Transverse colon (tissue), 4 donors: ENCODE data around the gene KCNQ4. TPM values are rescaled to one million over a fixed set of nuclear protein-coding genes. Genes with fewer than 3 reads are reported as not detected.

Source experiments
- DNase-seq: peaks from one replicate; pipeline ENCODE4 v3.0.0-alpha.2; 2019
- H3K27ac ChIP-seq, 4 donors: fragments of 200-600 bp; sonication (generic); 2 replicates each; pipeline ENCODE4 v1.5.1; 2016 to 2018; ENCODE audit warnings: inconsistent platforms in 4 of 4
- H3K27me3 ChIP-seq: fragments of 200-600 bp; sonication (generic); 2 replicates; pipeline ENCODE4 v1.5.1; 2017; ENCODE audit warnings: inconsistent platforms
- H3K36me3 ChIP-seq, 4 donors: fragments of 200-600 bp; sonication (generic); 2 replicates each; pipeline ENCODE4 v1.5.1; 2017 to 2019; ENCODE audit warnings: inconsistent platforms in 4 of 4
- H3K4me1 ChIP-seq, 4 donors: fragments of 200-600 bp; sonication (generic); 2 replicates each; pipeline ENCODE4 v1.5.1; 2017 to 2020; ENCODE audit warnings: inconsistent platforms in 4 of 4
- H3K4me3 ChIP-seq, 4 donors: fragments of 200-600 bp; sonication (generic); 1 replicate in 1 of 4; 2 replicates in 3 of 4; pipeline versions ENCODE4 v1.5.1 to v1.6.1; 2017 to 2019; ENCODE audit warnings: inconsistent platforms in 4 of 4
- H3K9me3 ChIP-seq, 2 donors: fragments of 200-600 bp; sonication (generic); 2 replicates each; pipeline ENCODE4 v1.5.1; 2017 to 2019; ENCODE audit warnings: inconsistent platforms in 2 of 2
- EP300 ChIP-seq: sonication (generic); formaldehyde crosslinking; IDR thresholded peaks from one replicate; pipeline ENCODE4 v1.6.1; 2017; ENCODE audit warnings: antibody characterized with exemption, low read depth
- POLR2A ChIP-seq: fragments of 450-650 bp; IDR thresholded peaks from one replicate; pipeline ENCODE4 v1.6.1; 2016; ENCODE audit warnings: antibody characterized with exemption, mild to moderate bottlenecking, moderate library complexity
- POLR2AphosphoS5 ChIP-seq, 3 donors: sonication (generic); formaldehyde crosslinking; IDR thresholded peaks; one replicate each; pipeline ENCODE4 v1.6.1; 2016; ENCODE audit warnings: antibody characterized with exemption in 3 of 3
- WGBS, 2 donors: methylation state at CpG; one replicate each; pipeline ENCODE4 v1.1.5; 2018; ENCODE audit warnings: low coverage in 1 of 2; 5-methylcytosine and 5-hydroxymethylcytosine counted together
- in situ Hi-C, 4 donors: fragments of 200-750 bp; cut with MboI; loops; one replicate each; pipeline versions ENCODE4 v1.15.0 to v1.15.1; 2017; ENCODE audit warnings: low sequenced_read_pairs in 3 of 4, low pct_ligation_motif_present in 1 of 4, low pct_unique_long_range_greater_than_20kb in 1 of 4
- intact Hi-C: fragments of 100-400 bp; cut with DNase I; formaldehyde crosslinking; loops from one replicate; pipeline ENCODE4 v1.15.1; 2023; ENCODE audit warnings: low total_unique reads
- total RNA-seq, 4 donors: library from RNA; depleted of rRNA; stranded (reverse); fragments of >200 nt; gene quantifications; one replicate each; pipeline ENCODE4 v1.1.0, GENCODE V29; 2016
- TF ChIP-seq, protein P1 (sequence below), 5 experiments: fragments of 200-600 bp in 3 of 5; fragments of 450-650 bp in 2 of 5; sonication (generic) in 3 of 5; IDR thresholded peaks; 1 replicate in 2 of 5; 2 replicates in 3 of 5; pipeline ENCODE4 v1.5.1; 2016 to 2017; ENCODE audit warnings: antibody characterized with exemption in 5 of 5, inconsistent platforms in 3 of 5, mild to moderate bottlenecking in 2 of 5, moderate library complexity in 1 of 5

Gene KCNQ4
- total RNA-seq, 4 donors from 2014 or later = 3.1 to 33.7 (median 3.6) TPM

DNA sequence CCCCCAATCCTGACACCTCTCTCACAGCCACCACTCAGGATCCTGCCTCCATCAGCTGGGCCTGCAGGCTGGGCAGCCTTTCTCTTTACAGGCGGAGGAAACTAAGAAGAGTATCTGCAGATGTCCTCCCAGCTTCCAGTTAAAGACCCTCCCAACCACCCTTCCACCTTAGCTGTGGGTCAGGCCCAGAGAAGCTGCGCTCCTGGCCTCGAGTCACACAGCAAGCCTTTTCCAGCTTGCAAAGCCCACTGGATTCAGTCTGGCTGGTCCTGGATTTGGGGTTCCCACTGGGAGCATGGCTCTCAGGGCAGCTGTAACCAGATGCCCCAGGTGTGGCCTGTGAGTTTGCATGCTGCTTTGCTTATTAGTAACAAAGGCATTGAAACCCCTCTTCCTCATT is 19.9 kb downstream of the KCNQ4 start:
- Histone ChIP-seq H3K27me3 (no peaks in the 10 kb centered on the region), H3K4me1 (peaks cover 28 to 55% (median 37%) of the 10 kb centered on the region in 4 donors), H3K36me3 (no peaks in the 10 kb centered on the region), H3K4me3 (no peak overlapping the region), H3K9me3 (no peaks in the 10 kb centered on the region), H3K27ac (peak overlapping the region; percentile 77 to 86 (median 82))
- 71 to 80% methylated on average over 3 of the region's 3 CpGs for WGBS, 2 donors
- TF ChIP-seq, protein P1, sequence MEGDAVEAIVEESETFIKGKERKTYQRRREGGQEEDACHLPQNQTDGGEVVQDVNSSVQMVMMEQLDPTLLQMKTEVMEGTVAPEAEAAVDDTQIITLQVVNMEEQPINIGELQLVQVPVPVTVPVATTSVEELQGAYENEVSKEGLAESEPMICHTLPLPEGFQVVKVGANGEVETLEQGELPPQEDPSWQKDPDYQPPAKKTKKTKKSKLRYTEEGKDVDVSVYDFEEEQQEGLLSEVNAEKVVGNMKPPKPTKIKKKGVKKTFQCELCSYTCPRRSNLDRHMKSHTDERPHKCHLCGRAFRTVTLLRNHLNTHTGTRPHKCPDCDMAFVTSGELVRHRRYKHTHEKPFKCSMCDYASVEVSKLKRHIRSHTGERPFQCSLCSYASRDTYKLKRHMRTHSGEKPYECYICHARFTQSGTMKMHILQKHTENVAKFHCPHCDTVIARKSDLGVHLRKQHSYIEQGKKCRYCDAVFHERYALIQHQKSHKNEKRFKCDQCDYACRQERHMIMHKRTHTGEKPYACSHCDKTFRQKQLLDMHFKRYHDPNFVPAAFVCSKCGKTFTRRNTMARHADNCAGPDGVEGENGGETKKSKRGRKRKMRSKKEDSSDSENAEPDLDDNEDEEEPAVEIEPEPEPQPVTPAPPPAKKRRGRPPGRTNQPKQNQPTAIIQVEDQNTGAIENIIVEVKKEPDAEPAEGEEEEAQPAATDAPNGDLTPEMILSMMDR (IDR thresholded peaks at IDR 0.05) = no peak
- no peak for TF ChIP-seq POLR2AphosphoS5 (IDR thresholded peaks at IDR 0.05)
- no peak for TF ChIP-seq EP300
- no peak for TF ChIP-seq POLR2A
- intact Hi-C loops (loop anchor here (2.0 kb wide), 1 partner anchor 55 kb away; no protein-coding TSS in a partner anchor), in situ Hi-C loops (no loop called here)
- no peak for DNase-seq

DNA sequence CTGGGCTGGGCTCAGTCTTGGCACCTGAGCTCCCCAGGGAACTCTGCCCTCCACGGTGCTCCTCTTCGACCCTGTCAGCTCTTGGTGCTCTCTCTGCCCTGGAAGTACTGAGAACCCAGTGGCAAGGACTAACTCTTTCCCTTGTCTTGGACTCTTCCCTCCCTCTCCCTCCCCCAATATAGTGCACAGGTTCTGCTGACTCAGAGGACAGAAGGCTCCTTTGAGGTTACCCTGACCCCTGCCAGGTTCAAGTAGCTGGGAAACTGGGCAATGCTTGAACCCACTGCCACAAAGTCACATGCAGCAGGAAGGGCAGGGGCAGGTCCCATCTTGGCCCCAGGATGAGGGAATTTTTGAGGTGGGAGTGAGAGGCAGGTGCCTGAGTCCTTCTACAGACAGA is 20.3 kb downstream of the KCNQ4 start:
- Histone ChIP-seq H3K27ac (peak overlapping the region in 3 of 4 donors; percentile 77 to 86 (median 84)), H3K27me3 (no peaks in the 10 kb centered on the region), H3K4me3 (no peak overlapping the region), H3K36me3 (no peaks in the 10 kb centered on the region), H3K4me1 (peaks cover 25 to 51% (median 33%) of the 10 kb centered on the region in 4 donors), H3K9me3 (no peaks in the 10 kb centered on the region)
- TF ChIP-seq POLR2AphosphoS5 (IDR thresholded peaks at IDR 0.05) (no peak), POLR2A (no peak), EP300 (no peak)
- TF ChIP-seq, protein P1 (IDR thresholded peaks at IDR 0.05) = no peak
- WGBS, 2 donors = 50 to 60% methylated on average over 2 of the region's 2 CpGs
- DNase-seq = no peak
- in situ Hi-C loops (no loop called here), intact Hi-C loops (loop anchor here (2.0 kb wide), 1 partner anchor 55 kb away; no protein-coding TSS in a partner anchor)

DNA sequence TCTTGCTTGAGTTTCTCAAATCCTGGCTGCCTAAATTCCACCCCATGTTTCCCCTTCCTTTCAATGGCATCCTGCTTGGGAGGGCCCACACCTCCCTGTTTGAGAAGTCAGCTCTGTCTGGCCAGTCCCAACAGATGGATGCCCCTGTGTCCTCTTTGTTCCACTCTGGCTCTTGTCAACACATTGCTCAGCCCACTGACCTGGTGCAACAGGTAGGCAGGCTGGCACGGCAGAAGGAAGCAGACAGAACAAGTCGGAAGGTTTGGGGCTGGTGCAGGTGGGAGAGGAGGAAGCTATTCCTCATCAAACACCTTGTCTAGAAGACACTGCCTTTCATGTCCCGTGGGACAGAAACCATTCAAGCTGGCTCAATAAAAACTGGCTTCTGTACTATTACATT is 22.7 kb downstream of the KCNQ4 start:
- intact Hi-C loops (no loop called here), in situ Hi-C loops (no loop called here)
- WGBS, 2 donors = 72% methylated on average over 3 of the region's 3 CpGs
- Histone ChIP-seq H3K36me3 (no peaks in the 10 kb centered on the region), H3K27ac (peak overlapping the region in 3 of 4 donors; percentile 50 to 76 (median 69)), H3K4me3 (no peak overlapping the region), H3K27me3 (no peaks in the 10 kb centered on the region), H3K9me3 (no peaks in the 10 kb centered on the region), H3K4me1 (peaks cover 10 to 28% (median 18%) of the 10 kb centered on the region in 4 donors)
- TF ChIP-seq, protein P1 (IDR thresholded peaks at IDR 0.05) = no peak
- TF ChIP-seq POLR2AphosphoS5 (IDR thresholded peaks at IDR 0.05) = no peak
- no peak for TF ChIP-seq POLR2A
- TF ChIP-seq EP300 = no peak
- DNase-seq = no peak

DNA sequence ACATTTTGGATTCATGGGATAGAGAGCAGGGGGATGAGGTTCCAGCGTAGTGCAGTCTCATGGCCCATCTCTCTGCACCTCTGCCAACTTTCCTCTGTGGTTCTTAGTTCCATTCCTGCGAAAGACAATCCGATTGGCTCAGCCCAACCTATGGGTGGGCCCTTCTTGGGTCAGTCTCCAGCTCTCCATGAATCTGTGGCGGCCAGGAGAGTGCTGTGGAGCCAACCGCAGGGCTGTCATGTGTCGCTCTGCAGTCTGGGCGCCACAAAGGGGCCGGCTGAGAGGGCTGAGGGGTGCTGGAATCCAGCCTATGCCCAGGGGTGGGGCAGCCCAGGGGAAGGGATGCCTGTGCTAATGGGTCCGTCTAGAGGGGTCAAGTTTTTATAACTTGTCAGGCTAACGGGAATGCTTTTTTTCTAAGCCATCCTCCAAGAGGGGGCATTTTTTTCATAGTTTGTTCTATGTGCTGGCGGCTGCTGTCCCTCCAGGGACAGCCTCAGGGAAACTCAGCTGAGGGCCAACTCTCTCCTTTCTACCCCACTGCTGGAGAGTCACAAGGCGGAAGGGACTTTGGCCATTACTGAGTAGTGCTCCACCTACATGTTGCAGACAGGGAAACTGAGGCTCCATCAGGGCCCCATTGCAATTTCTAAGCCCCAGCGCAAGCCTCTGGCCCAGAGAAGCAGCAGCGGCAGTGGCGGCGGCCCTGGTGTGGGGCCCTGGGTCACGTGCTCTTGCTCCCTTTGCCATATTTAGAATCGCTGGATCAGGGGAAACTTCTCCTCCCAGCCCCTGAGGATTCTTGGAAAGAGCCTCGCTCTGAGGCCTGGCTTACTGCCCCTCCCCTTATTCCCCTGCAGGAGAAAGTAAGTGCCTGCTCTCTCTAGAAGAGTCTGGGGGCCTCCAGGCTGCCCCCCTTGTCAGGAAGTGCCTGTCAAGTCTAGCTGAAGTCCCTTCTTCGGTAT is 23.4 kb downstream of the KCNQ4 start:
- in situ Hi-C loops = no loop called here
- Histone ChIP-seq H3K36me3 (no peaks in the 10 kb centered on the region), H3K27ac (peak overlapping the region; percentile 44 to 76 (median 60)), H3K4me1 (peaks cover 2 to 20% (median 11%) of the 10 kb centered on the region in 4 donors), H3K4me3 (no peak overlapping the region), H3K9me3 (no peaks in the 10 kb centered on the region), H3K27me3 (no peaks in the 10 kb centered on the region)
- intact Hi-C loops = no loop called here
- DNase-seq = no peak
- WGBS, 2 donors = 73 to 74% methylated on average over 3 to 20 of the region's 20 CpGs
- TF ChIP-seq POLR2A (no peak), POLR2AphosphoS5 (IDR thresholded peaks at IDR 0.05) (no peak), EP300 (no peak)
- TF ChIP-seq, protein P1 (IDR thresholded peaks at IDR 0.05) = no peak
